SU-DHL-6 (cell line): ENCODE results near the gene AHSA1.

Experiments
- EZH2phosphoT487 ChIP-seq: fragments of 200-600 bp; sonication (generic), shearing (Covaris generic); conservative IDR thresholded peaks from 2 replicates; pipeline ENCODE4 v1.6.1; 2018; ENCODE audit warnings: mild to moderate bottlenecking, antibody characterized with exemption, low read length, moderate library complexity, mixed read lengths
- TF ChIP-seq, protein P1 (sequence below): fragments of 200-600 bp; sonication (generic); IDR thresholded peaks from one replicate; pipeline ENCODE4 v1.5.1; 2017; ENCODE audit warnings: antibody characterized with exemption, mild to moderate bottlenecking, low read length, moderate library complexity; ENCODE audit not compliant: insufficient read depth, poor library complexity, severe bottlenecking

DNA sequence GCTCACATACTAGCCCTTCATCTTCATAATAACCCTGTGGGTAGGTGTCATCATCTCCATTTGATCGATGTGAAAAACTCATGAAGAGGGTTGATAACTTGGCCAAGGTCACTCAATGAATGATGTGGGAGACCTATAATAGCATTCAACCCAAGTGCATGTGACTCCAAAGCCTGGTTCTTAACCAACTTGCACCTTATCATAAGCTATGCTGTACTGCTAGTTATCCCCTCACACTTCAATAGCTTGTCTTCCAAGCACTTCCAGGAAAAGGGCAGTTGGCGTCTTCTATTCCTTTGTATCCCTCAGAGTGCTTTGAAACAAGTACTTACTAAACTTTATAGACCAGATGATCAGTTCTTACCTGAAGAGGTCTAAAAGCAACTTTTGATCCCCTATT, 15.7 kb upstream of the AHSA1 start:
- TF ChIP-seq, protein P1, sequence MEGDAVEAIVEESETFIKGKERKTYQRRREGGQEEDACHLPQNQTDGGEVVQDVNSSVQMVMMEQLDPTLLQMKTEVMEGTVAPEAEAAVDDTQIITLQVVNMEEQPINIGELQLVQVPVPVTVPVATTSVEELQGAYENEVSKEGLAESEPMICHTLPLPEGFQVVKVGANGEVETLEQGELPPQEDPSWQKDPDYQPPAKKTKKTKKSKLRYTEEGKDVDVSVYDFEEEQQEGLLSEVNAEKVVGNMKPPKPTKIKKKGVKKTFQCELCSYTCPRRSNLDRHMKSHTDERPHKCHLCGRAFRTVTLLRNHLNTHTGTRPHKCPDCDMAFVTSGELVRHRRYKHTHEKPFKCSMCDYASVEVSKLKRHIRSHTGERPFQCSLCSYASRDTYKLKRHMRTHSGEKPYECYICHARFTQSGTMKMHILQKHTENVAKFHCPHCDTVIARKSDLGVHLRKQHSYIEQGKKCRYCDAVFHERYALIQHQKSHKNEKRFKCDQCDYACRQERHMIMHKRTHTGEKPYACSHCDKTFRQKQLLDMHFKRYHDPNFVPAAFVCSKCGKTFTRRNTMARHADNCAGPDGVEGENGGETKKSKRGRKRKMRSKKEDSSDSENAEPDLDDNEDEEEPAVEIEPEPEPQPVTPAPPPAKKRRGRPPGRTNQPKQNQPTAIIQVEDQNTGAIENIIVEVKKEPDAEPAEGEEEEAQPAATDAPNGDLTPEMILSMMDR: no peak
- TF ChIP-seq EZH2phosphoT487: no peak
